ENCODE results near the gene OLFM2.

The OLFM2 gene

GRCh38 chr19:9970481-9970880 lies 34.2 kb upstream of the OLFM2 start:
- no peak for TF ChIP-seq CTCF (IDR thresholded peaks at IDR 0.05)
- no peaks in the 10 kb centered on the region for H3K27me3 ChIP-seq (ENCODE audit: control insufficient read depth, insufficient read depth, low read length)
- H2AFZ ChIP-seq: no peak overlapping the region
- no peaks in the 10 kb centered on the region for H3K79me2 ChIP-seq
- H3K9ac ChIP-seq: no peak overlapping the region
- no peak overlapping the region for H3K4me2 ChIP-seq (ENCODE audit: low read length)
- no peak overlapping the region for H3K27ac ChIP-seq
- H3K4me1 ChIP-seq: no peaks in the 10 kb centered on the region
- no peaks in the 10 kb centered on the region for H3K36me3 ChIP-seq (ENCODE audit: control insufficient read depth, insufficient read depth, low read length)
- no peaks in the 10 kb centered on the region for H3K9me3 ChIP-seq (ENCODE audit: control insufficient read depth, low read length)
- H3K4me3 ChIP-seq (ENCODE audit: low read depth, low read length): no peak overlapping the region

GRCh38 chr19:9969688-9969975 lies 33.3 kb upstream of the OLFM2 start:
- Histone ChIP-seq H3K27me3 (ENCODE audit: control insufficient read depth, insufficient read depth, low read length) (no peaks in the 10 kb centered on the region), H2AFZ (no peak overlapping the region), H3K4me1 (no peaks in the 10 kb centered on the region), H3K4me2 (ENCODE audit: low read length) (no peak overlapping the region), H3K9me3 (ENCODE audit: control insufficient read depth, low read length) (no peaks in the 10 kb centered on the region), H3K36me3 (ENCODE audit: control insufficient read depth, insufficient read depth, low read length) (no peaks in the 10 kb centered on the region), H3K4me3 (ENCODE audit: low read depth, low read length) (no peak overlapping the region), H3K27ac (no peak overlapping the region), H3K9ac (no peak overlapping the region), H3K79me2 (no peaks in the 10 kb centered on the region)
- no peak for TF ChIP-seq CTCF (IDR thresholded peaks at IDR 0.05)

- Histone ChIP-seq H3K27me3 (ENCODE audit: control insufficient read depth, insufficient read depth, low read length) (no peaks in the 10 kb centered on the region), H3K36me3 (ENCODE audit: control insufficient read depth, insufficient read depth, low read length) (no peaks in the 10 kb centered on the region)
Measured at GRCh38 chr19:9968820-9969687, 32.7 kb upstream of the OLFM2 start.

GRCh38 chr19:9967326-9967725 lies 31.0 kb upstream of the OLFM2 start:
- Histone ChIP-seq H3K4me1 (no peaks in the 10 kb centered on the region), H3K27me3 (ENCODE audit: control insufficient read depth, insufficient read depth, low read length) (no peaks in the 10 kb centered on the region), H2AFZ (no peak overlapping the region), H3K4me3 (ENCODE audit: low read depth, low read length) (no peak overlapping the region), H3K4me2 (ENCODE audit: low read length) (no peak overlapping the region), H3K27ac (no peak overlapping the region), H3K9me3 (ENCODE audit: control insufficient read depth, low read length) (no peaks in the 10 kb centered on the region), H3K9ac (no peak overlapping the region), H3K36me3 (ENCODE audit: control insufficient read depth, insufficient read depth, low read length) (no peaks in the 10 kb centered on the region), H3K79me2 (no peaks in the 10 kb centered on the region)
- TF ChIP-seq CTCF (IDR thresholded peaks at IDR 0.05): no peak

More at GRCh38 chr19:9968820-9969687, 32.7 kb upstream of the OLFM2 start:
- Histone ChIP-seq H3K4me1 (no peaks in the 10 kb centered on the region), H3K9me3 (ENCODE audit: control insufficient read depth, low read length) (no peaks in the 10 kb centered on the region), H3K9ac (no peak overlapping the region), H3K79me2 (no peaks in the 10 kb centered on the region), H3K4me3 (ENCODE audit: low read depth, low read length) (no peak overlapping the region), H3K27ac (no peak overlapping the region), H2AFZ (no peak overlapping the region), H3K4me2 (ENCODE audit: low read length) (no peak overlapping the region)
- TF ChIP-seq CTCF (IDR thresholded peaks at IDR 0.05): no peak

- H3K9me3 ChIP-seq (ENCODE audit: control insufficient read depth, low read length): no peaks in the 10 kb centered on the region
- H3K27me3 ChIP-seq (ENCODE audit: control insufficient read depth, insufficient read depth, low read length): no peaks in the 10 kb centered on the region
- no peaks in the 10 kb centered on the region for H3K4me1 ChIP-seq
- H3K36me3 ChIP-seq (ENCODE audit: control insufficient read depth, insufficient read depth, low read length): no peaks in the 10 kb centered on the region
- no peak for TF ChIP-seq CTCF (IDR thresholded peaks at IDR 0.05)
- no peaks in the 10 kb centered on the region for H3K79me2 ChIP-seq
- H3K4me2 ChIP-seq (ENCODE audit: low read length): no peak overlapping the region
- no peak overlapping the region for H2AFZ ChIP-seq
- H3K27ac ChIP-seq: no peak overlapping the region
- no peak overlapping the region for H3K4me3 ChIP-seq (ENCODE audit: low read depth, low read length)
- no peak overlapping the region for H3K9ac ChIP-seq
Measured at GRCh38 chr19:9966448-9966847, 30.1 kb upstream of the OLFM2 start.

Data from parathyroid adenoma (tissue), 2 donors.